IPS-18c (cell line): ENCODE measurements around the gene SRP72.
"Not testable (repeated sequence)": the region's sequence is repeated elsewhere in the genome, so short reads cannot be mapped to it uniquely, and the experiment has no call there.

Experiments
- H3K4me3 ChIP-seq: 2 replicates; pipeline ENCODE4 v1.7.0; 2013; ENCODE audit warnings: low read depth, mild to moderate bottlenecking, low read length, moderate library complexity; ENCODE audit not compliant: insufficient read depth
- H3K9me3 ChIP-seq: one replicate; pipeline ENCODE4 v1.6.1; 2013; ENCODE audit warnings: mild to moderate bottlenecking, low read length, moderate library complexity; ENCODE audit not compliant: control insufficient read depth, insufficient read depth

Gene SRP72

DNA sequence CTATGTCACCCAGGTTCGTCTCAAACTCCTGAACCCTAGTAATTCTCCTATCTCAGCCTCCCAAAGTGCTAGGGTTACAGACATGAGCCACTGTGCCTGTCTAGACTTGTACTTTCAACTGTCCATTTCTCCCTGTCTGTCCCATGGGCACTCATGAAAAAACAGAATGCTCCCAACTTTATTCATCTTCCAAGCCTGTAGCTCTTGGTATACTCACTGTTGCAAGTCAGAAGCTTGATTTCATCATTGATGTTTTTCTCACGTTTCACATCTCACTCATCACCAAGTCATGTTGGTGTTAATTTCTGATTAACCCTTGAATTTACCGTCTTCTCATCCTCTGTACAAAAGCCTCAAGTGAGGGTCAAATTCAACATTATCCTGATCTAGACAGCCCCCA is 7.3 kb upstream of the SRP72 start:
- H3K9me3 ChIP-seq, result no peaks in the 10 kb centered on the region
- H3K4me3 ChIP-seq, result no peak overlapping the region

DNA sequence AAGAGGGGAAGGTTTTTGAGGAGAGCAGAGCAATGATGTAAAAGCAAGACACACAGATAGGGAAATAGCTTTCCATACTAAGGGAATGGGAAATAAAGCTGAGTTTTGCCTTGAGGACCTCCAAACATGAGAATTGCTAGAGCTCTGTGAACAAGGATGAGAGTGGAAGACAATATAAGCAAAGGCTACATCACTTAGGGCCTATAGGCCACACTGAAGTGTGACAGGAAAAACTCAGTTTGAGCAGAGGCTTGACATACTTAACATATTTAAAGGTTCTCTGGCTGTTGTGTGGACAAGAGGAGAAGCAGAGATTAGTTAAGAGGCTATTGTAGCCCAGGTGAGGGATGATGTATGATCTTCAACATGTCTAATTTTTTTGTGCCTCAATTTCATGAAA is 5.3 kb upstream of the SRP72 start:
- H3K4me3 ChIP-seq, result no peak overlapping the region
- no peaks in the 10 kb centered on the region for H3K9me3 ChIP-seq

DNA sequence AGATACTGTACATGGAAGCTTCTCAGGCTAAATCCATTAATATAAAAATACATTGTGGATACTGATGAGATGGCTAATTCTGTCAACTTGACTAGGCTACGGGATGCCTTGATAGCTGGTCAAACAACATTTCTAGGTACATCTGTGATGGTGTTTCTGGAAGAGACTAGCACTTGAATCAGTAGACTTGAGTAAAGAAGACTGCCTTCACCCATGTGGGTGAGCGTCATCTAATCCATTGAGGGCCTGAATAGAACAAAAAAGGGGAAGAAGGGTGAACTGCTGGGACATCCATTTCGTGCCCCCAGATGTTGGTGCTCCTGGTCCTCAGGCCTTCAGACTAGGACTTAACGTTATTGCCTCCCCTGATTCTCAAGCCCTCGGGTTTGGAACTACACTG is 3.7 kb upstream of the SRP72 start:
- Histone ChIP-seq H3K9me3 (no peaks in the 10 kb centered on the region), H3K4me3 (no peak overlapping the region)

GRCh38 chr4:56464581-56464980 is 2.8 kb upstream of the SRP72 start:
- Histone ChIP-seq H3K4me3 (no peak overlapping the region), H3K9me3 (no peaks in the 10 kb centered on the region)

GRCh38 chr4:56465599-56466295 is 1.7 kb upstream of the SRP72 start:
- peak overlapping the region; percentile 21; the same call in 1 of the 2 replicates for H3K4me3 ChIP-seq

DNA sequence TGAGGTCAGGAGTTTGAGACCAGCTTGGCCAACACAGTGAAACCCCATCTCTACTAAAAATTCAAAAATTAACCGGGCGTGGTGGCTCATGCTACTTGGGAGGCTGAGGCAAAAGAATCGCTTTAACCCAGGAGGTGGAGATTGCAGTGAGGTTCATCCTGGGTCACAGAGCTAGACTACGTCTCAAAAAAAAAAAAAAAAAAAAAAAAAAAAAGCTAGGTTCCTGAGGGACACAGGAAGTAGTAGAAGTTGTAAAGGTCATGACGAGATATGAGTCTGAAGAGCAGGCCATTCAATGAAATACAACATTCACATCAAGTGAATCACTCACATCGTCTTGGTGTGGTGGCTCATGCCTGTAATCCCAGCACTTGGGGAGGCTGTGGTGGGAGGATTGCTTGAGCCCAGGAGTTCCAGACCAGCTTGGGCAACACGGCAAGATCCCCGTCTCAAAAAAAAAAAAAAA is 1.1 kb upstream of the SRP72 start:
- not testable (repeated sequence) for H3K9me3 ChIP-seq
- H3K4me3 ChIP-seq, result peak overlapping the region; percentile 93

More at GRCh38 chr4:56465599-56466295, 1.7 kb upstream of the SRP72 start:
- no peaks in the 10 kb centered on the region for H3K9me3 ChIP-seq

DNA sequence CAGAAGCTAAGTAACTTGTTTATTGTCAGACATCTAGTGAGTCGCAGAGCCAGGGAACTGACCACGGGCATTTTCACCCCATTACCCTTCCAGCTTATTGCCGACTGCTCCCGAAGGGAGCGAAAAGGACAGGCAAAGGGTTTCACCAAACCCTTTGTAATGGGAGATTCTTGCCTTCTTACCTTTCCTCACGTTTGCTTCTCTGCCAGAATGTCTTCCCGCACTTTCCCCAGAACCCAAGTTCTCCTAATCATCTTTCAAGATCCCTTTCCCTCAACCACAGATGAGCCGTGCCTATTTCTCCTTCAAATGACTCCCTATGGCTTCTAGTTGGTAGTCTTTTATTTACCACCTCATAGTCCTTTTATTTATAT is 520 bp upstream of the SRP72 start:
- H3K9me3 ChIP-seq, result no peaks in the 10 kb centered on the region
- H3K4me3 ChIP-seq, result peak overlapping the region; percentile 93

DNA sequence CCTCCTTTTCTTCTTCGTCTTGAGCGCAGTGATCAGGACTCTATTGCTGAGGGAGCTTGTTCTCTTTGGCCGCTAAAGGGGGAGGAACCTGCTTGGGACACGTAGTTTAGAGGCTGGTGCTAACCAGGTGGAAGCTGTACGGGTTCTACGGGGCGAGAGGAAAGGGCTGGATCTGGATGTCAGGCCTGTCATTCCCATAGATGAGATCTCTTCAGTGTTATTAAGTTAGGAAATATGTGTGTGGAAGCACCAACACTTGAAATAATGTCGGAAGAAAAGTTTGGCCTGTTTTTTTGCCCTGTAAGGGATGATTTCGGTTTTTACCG is 643 bp downstream of the SRP72 start:
- peak overlapping the region; percentile 93 for H3K4me3 ChIP-seq

DNA sequence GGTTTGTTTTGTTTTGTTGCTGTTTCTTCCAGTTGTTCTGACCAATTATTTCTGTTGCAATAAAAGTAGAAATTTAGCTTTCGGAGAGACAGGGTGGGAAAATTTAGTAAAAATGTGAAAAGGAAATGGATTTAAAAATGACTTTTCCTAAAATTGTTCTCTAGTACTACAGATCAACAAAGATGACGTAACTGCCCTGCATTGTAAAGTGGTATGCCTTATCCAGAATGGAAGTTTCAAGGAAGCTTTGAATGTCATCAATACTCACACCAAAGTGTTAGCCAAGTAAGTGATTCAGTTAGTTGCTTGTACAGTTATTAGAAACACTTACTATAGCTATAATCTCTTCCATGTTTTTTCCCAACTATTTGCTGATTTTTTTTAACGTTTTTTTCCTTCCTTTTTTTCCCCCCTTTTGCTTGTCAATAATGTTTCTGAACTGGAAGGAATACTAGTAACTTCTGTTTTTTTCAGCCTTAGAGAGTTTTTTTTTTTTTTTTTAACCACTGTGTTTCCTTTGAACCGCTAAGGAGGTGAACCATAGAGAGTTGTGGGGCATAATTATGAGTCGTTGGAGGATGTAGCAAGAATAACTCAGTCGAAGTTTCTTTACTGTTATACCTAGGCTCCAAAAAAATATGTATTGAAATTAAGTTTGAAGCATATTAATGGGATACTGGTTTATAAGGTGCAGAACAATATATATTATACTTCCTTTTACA is 2.2 kb downstream of the SRP72 start:
- Histone ChIP-seq H3K4me3 (no peak overlapping the region), H3K9me3 (no peaks in the 10 kb centered on the region)

More for the DNA sequence above, 643 bp downstream of the SRP72 start:
- no peaks in the 10 kb centered on the region for H3K9me3 ChIP-seq

GRCh38 chr4:56475917-56476316 is 8.5 kb downstream of the SRP72 start:
- no peaks in the 10 kb centered on the region for H3K9me3 ChIP-seq

GRCh38 chr4:56477192-56477702 is 9.8 kb downstream of the SRP72 start:
- H3K4me3 ChIP-seq, result no peak overlapping the region

More at GRCh38 chr4:56475917-56476316, 8.5 kb downstream of the SRP72 start:
- H3K4me3 ChIP-seq, result no peak overlapping the region

DNA sequence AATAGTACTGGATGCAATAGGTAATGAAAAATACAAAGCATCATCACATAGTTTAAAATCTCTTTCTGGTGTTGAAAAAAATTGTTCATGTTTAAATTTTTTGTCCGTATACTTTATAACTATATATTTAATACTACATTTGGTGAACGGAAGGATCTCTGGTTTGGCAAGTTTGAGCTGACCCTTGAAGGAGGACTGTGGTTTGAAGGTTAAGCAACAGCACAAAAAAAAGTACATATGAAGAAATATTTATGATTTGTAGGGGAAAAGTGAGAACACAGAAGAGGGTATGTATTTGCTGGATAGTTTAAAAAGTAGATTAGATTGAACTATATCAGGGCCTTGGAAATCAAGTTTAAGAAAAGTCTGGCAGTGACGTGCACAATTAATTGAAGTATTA is 13.3 kb downstream of the SRP72 start:
- Histone ChIP-seq H3K9me3 (no peaks in the 10 kb centered on the region), H3K4me3 (no peak overlapping the region)

More at GRCh38 chr4:56477192-56477702, 9.8 kb downstream of the SRP72 start:
- H3K9me3 ChIP-seq, result no peaks in the 10 kb centered on the region

DNA sequence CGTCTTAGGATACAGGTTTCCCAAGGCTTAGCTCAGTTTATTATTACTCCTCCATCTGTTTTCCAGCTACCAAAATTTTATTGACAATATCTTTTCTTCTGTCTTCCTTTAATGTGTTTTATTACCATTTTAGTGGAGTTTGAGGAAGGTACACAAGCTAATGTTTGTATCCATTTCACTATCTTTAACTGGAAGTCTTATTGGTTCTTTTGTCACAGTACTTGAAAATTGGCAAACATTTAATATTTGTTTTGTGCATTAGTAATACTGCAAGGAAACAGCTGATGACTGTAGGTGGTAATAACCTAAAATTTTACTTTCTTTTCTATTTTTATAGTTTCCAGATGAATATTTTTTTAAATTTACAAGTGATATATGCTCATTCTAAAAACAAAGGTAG is 28.8 kb downstream of the SRP72 start:
- Histone ChIP-seq H3K4me3 (no peak overlapping the region), H3K9me3 (no peaks in the 10 kb centered on the region)

GRCh38 chr4:56505269-56506130 is 38.1 kb downstream of the SRP72 start, which contains the start of gene ARL9:
ARL9 (plus strand) TSS chr4:56505791; CDS start chr4:56505863, 72 bp downstream.
- Histone ChIP-seq H3K9me3 (no peaks in the 10 kb centered on the region), H3K4me3 (peak within 1 kb of the TSS; percentile 57)

- H3K9me3 ChIP-seq, result no peaks in the 10 kb centered on the region
- no peak overlapping the region for H3K4me3 ChIP-seq
Observed at GRCh38 chr4:56511098-56511497, 43.7 kb downstream of the SRP72 start.

- no peaks in the 10 kb centered on the region for H3K9me3 ChIP-seq
- no peak overlapping the region for H3K4me3 ChIP-seq
Observed at GRCh38 chr4:56512166-56512565, 44.7 kb downstream of the SRP72 start.

GRCh38 chr4:56513517-56513916 is 46.1 kb downstream of the SRP72 start:
- no peaks in the 10 kb centered on the region for H3K9me3 ChIP-seq
- no peak overlapping the region for H3K4me3 ChIP-seq
